ENCODE measurements around the gene FKBP1B.
"Not testable (repeated sequence)": the region's sequence is repeated elsewhere in the genome, so short reads cannot be mapped to it uniquely, and the experiment has no call there.

FKBP1B gene

GRCh38 chr2:24087032-24087431 is 37.5 kb downstream of the FKBP1B start:
- H3K4me3 ChIP-seq (ENCODE audit: low read length): no peak overlapping the region
- DNase-seq (ENCODE audit: low read depth): no peak
- TF ChIP-seq, protein P1, sequence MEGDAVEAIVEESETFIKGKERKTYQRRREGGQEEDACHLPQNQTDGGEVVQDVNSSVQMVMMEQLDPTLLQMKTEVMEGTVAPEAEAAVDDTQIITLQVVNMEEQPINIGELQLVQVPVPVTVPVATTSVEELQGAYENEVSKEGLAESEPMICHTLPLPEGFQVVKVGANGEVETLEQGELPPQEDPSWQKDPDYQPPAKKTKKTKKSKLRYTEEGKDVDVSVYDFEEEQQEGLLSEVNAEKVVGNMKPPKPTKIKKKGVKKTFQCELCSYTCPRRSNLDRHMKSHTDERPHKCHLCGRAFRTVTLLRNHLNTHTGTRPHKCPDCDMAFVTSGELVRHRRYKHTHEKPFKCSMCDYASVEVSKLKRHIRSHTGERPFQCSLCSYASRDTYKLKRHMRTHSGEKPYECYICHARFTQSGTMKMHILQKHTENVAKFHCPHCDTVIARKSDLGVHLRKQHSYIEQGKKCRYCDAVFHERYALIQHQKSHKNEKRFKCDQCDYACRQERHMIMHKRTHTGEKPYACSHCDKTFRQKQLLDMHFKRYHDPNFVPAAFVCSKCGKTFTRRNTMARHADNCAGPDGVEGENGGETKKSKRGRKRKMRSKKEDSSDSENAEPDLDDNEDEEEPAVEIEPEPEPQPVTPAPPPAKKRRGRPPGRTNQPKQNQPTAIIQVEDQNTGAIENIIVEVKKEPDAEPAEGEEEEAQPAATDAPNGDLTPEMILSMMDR (conservative IDR thresholded peaks at IDR 0.05; ENCODE audit: low read depth, low read length): no peak

DNA sequence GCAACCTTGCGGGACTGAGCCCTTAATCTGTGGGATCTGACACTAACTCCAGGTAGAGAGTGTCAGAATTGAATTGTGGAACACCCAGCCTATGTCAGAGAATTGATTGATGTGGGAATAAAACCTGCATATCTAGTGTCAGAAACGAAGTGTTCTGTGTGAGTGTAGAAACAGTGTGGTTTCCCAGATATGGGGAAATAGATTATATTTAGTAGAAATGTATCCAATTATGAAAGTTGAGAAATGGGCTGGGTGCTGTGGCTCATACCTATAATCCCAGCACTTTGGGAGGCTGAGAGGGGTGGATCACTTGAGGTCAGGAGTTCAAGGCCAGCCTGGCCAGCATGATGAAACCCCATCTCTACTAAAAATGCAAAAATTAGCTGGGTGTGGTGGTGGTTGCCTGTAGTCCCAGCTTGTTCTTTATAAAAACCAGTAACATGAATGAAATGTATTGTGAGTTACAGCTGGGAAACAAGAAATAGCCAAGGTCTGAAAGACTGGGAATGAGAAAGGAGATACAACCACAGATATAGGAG is 39.3 kb downstream of the FKBP1B start:
- no peak for DNase-seq (ENCODE audit: low read depth)
- H3K4me3 ChIP-seq (ENCODE audit: low read length): no peak overlapping the region
- TF ChIP-seq, protein P1 (conservative IDR thresholded peaks at IDR 0.05; ENCODE audit: low read depth, low read length): no peak

GRCh38 chr2:24093270-24093669 is 43.7 kb downstream of the FKBP1B start:
- DNase-seq (ENCODE audit: low read depth); H3K4me3 ChIP-seq (ENCODE audit: low read length): not testable (repeated sequence)

GRCh38 chr2:24095171-24095677 is 45.7 kb downstream of the FKBP1B start:
- not testable (repeated sequence) for H3K4me3 ChIP-seq (ENCODE audit: low read length); DNase-seq (ENCODE audit: low read depth)

GRCh38 chr2:24100732-24101131 is 51.2 kb downstream of the FKBP1B start:
- H3K4me3 ChIP-seq (ENCODE audit: low read length); DNase-seq (ENCODE audit: low read depth): not testable (repeated sequence)

DNA sequence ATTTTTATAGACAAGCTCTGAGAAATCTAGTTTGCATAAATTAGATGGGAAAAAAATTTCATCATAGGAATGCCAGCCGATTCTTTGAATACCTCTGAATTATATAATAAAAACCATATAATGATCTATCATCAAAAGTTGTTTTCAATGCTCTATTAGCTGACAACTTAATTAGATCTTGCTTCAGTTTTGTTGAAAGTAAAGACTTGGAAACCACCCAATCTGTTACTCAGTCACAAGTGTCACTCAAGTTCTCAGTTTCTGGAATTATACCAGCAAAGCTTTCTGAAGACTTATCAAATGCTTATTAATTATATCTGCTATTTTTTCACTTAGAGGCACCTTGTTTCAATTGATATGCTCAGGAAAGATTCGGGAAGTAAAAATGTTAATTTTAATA is 52.5 kb downstream of the FKBP1B start:
- TF ChIP-seq, protein P1 (conservative IDR thresholded peaks at IDR 0.05; ENCODE audit: low read depth, low read length): no peak
- no peak overlapping the region for H3K4me3 ChIP-seq (ENCODE audit: low read length)

GRCh38 chr2:24102677-24103076 is 53.1 kb downstream of the FKBP1B start:
- no peak for DNase-seq (ENCODE audit: low read depth)
- TF ChIP-seq, protein P1 (conservative IDR thresholded peaks at IDR 0.05; ENCODE audit: low read depth, low read length): no peak

More for the DNA sequence above, 52.5 kb downstream of the FKBP1B start:
- no peak for DNase-seq (ENCODE audit: low read depth)

GRCh38 chr2:24104110-24104650 is 54.6 kb downstream of the FKBP1B start:
- TF ChIP-seq, protein P1 (conservative IDR thresholded peaks at IDR 0.05; ENCODE audit: low read depth, low read length): no peak
- H3K4me3 ChIP-seq (ENCODE audit: low read length): no peak overlapping the region
- DNase-seq (ENCODE audit: low read depth): no peak

More at GRCh38 chr2:24102677-24103076, 53.1 kb downstream of the FKBP1B start:
- H3K4me3 ChIP-seq (ENCODE audit: low read length): no peak overlapping the region
